ENCODE measurements around the gene TNF.

- TF ChIP-seq, protein P1, sequence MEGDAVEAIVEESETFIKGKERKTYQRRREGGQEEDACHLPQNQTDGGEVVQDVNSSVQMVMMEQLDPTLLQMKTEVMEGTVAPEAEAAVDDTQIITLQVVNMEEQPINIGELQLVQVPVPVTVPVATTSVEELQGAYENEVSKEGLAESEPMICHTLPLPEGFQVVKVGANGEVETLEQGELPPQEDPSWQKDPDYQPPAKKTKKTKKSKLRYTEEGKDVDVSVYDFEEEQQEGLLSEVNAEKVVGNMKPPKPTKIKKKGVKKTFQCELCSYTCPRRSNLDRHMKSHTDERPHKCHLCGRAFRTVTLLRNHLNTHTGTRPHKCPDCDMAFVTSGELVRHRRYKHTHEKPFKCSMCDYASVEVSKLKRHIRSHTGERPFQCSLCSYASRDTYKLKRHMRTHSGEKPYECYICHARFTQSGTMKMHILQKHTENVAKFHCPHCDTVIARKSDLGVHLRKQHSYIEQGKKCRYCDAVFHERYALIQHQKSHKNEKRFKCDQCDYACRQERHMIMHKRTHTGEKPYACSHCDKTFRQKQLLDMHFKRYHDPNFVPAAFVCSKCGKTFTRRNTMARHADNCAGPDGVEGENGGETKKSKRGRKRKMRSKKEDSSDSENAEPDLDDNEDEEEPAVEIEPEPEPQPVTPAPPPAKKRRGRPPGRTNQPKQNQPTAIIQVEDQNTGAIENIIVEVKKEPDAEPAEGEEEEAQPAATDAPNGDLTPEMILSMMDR (conservative IDR thresholded peaks at IDR 0.05; ENCODE audit: low read length), result no peak
- TF ChIP-seq EZH2phosphoT487 (IDR thresholded peaks at IDR 0.05; ENCODE audit: borderline replicate concordance, low read depth, low read length), result no peak
Measured at GRCh38 chr6:31560697-31561058, 14.7 kb upstream of the TNF start.
